ENCODE data around the gene TOMM70. TPM values are rescaled to one million over a fixed set of nuclear protein-coding genes. Genes with fewer than 3 reads are reported as not detected.

TOMM70 gene
- total RNA-seq, 1 experiment from 2014 or later, result 59.2 TPM

DNA sequence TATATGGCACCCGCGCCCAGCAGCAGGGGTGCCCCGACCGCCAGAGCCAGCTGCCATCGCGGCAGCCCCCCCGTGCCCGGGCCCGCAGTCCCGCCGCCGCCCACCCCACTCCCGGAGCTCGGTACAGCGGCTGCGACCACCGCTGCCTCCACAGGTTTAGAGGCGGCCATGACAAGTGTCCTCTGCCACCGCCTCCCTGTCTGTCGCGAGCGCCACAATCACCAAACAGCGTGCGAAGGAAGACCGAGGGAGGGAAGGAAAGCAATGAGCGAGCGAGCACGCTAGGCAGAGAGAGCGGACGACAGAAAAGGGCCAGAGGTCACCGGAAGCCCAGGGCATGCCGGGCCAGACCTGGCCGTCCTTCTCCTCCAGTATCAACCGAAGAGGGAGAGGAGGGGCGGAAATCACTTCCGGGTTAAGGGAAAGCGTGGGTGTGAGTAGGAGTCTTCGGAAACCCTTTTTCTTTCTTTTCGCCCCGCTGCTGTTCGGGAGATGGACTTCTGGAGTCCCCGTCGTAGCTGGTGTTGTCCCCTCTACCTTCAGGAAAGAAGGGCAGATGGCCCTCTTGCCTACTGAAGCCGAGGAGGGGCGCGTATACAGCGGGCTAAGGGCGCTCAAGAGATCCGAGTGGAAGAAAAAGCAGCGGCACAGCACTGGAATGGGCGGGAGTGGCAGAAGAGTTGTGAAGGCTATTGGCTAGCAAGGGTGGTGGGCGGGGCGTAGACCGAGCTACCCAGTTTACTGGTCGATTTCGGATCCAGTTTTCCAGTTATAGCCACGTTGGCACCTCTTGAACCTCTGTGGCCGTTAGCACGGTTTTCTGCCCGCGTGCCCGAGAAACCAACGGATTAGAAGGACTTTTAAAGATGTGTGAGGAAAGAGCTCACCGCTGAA, at the start of gene TOMM70, which contains the start of gene LNP1 (continued):
- TF ChIP-seq, protein P1, sequence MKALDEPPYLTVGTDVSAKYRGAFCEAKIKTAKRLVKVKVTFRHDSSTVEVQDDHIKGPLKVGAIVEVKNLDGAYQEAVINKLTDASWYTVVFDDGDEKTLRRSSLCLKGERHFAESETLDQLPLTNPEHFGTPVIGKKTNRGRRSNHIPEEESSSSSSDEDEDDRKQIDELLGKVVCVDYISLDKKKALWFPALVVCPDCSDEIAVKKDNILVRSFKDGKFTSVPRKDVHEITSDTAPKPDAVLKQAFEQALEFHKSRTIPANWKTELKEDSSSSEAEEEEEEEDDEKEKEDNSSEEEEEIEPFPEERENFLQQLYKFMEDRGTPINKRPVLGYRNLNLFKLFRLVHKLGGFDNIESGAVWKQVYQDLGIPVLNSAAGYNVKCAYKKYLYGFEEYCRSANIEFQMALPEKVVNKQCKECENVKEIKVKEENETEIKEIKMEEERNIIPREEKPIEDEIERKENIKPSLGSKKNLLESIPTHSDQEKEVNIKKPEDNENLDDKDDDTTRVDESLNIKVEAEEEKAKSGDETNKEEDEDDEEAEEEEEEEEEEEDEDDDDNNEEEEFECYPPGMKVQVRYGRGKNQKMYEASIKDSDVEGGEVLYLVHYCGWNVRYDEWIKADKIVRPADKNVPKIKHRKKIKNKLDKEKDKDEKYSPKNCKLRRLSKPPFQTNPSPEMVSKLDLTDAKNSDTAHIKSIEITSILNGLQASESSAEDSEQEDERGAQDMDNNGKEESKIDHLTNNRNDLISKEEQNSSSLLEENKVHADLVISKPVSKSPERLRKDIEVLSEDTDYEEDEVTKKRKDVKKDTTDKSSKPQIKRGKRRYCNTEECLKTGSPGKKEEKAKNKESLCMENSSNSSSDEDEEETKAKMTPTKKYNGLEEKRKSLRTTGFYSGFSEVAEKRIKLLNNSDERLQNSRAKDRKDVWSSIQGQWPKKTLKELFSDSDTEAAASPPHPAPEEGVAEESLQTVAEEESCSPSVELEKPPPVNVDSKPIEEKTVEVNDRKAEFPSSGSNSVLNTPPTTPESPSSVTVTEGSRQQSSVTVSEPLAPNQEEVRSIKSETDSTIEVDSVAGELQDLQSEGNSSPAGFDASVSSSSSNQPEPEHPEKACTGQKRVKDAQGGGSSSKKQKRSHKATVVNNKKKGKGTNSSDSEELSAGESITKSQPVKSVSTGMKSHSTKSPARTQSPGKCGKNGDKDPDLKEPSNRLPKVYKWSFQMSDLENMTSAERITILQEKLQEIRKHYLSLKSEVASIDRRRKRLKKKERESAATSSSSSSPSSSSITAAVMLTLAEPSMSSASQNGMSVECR (CRISPR knock-in tag; IDR thresholded peaks at IDR 0.05; ENCODE audit: borderline replicate concordance), result 0 out of 2 replicates have a peak, but pooled peaks have one; percentile 40
- TF ChIP-seq, protein P2, sequence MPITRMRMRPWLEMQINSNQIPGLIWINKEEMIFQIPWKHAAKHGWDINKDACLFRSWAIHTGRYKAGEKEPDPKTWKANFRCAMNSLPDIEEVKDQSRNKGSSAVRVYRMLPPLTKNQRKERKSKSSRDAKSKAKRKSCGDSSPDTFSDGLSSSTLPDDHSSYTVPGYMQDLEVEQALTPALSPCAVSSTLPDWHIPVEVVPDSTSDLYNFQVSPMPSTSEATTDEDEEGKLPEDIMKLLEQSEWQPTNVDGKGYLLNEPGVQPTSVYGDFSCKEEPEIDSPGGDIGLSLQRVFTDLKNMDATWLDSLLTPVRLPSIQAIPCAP (CRISPR knock-in tag; IDR thresholded peaks at IDR 0.05), result no peak
- TF ChIP-seq CBFB (CRISPR knock-in tag; IDR thresholded peaks at IDR 0.05; ENCODE audit: low read depth), result no peak
- TF ChIP-seq NR2C2 (CRISPR knock-in tag; IDR thresholded peaks at IDR 0.05), result peak; percentile 96
- TF ChIP-seq ATF1 (CRISPR knock-in tag; IDR thresholded peaks at IDR 0.05), result no peak
- peak; percentile 97 for TF ChIP-seq MYBL2 (CRISPR knock-in tag; IDR thresholded peaks at IDR 0.05)
- TF ChIP-seq, protein P3, sequence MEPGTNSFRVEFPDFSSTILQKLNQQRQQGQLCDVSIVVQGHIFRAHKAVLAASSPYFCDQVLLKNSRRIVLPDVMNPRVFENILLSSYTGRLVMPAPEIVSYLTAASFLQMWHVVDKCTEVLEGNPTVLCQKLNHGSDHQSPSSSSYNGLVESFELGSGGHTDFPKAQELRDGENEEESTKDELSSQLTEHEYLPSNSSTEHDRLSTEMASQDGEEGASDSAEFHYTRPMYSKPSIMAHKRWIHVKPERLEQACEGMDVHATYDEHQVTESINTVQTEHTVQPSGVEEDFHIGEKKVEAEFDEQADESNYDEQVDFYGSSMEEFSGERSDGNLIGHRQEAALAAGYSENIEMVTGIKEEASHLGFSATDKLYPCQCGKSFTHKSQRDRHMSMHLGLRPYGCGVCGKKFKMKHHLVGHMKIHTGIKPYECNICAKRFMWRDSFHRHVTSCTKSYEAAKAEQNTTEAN (CRISPR knock-in tag; IDR thresholded peaks at IDR 0.05), result no peak
- TF ChIP-seq JUN (CRISPR knock-in tag; IDR thresholded peaks at IDR 0.05), result no peak; the same call in 1 of the 2 replicates
- no peak for TF ChIP-seq IRF2 (CRISPR knock-in tag; IDR thresholded peaks at IDR 0.05; ENCODE audit: borderline replicate concordance, low read depth)
- TF ChIP-seq, protein P4, sequence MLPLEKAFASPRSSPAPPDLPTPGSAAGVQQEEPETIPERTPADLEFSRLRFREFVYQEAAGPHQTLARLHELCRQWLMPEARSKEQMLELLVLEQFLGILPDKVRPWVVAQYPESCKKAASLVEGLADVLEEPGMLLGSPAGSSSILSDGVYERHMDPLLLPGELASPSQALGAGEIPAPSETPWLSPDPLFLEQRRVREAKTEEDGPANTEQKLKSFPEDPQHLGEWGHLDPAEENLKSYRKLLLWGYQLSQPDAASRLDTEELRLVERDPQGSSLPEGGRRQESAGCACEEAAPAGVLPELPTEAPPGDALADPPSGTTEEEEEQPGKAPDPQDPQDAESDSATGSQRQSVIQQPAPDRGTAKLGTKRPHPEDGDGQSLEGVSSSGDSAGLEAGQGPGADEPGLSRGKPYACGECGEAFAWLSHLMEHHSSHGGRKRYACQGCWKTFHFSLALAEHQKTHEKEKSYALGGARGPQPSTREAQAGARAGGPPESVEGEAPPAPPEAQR (CRISPR knock-in tag; IDR thresholded peaks at IDR 0.05), result no peak

DNA sequence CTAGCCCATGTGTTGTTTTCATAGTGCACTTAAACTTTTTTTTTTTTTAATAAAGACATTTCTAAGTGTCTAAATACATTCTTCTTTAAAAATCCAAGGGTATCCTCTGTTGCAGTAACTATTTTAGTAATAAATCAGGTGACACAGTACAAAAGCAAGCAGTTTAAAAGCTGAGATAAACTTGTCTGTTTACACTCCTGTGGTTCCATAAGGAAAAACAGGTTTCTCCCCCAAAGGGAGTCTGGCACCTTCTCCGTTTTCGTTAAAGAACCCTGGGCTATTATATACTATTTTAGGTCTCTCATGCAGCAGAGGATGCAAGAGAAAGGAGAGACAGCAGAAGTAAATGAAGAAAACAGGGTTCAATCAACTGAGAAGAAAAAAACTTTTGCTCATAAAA, 48.3 kb upstream of the TOMM70 start:
- no peak overlapping the region for H3K4me3 Mint-ChIP-seq
- peak overlapping the region; percentile 43 for H3K27ac Mint-ChIP-seq
- DNase-seq (ENCODE audit: low spot score) (no peak), ATAC-seq (no peak)
- CTCF ChIA-PET, result interaction anchor here (3.7 kb wide), 1 partner anchor 14 kb away, joined by 17 read pairs; no protein-coding TSS in a partner anchor
- H3K36me3 Mint-ChIP-seq, result peaks cover 51% of the 10 kb centered on the region
- POLR2A ChIA-PET, result no interaction called here
- H3K4me1 Mint-ChIP-seq, result peaks cover 23% of the 10 kb centered on the region
- peaks cover 34% of the 10 kb centered on the region for H3K9me3 Mint-ChIP-seq
- no peaks in the 10 kb centered on the region for H3K27me3 Mint-ChIP-seq (ENCODE audit: low read depth)
- TF ChIP-seq, protein P5, sequence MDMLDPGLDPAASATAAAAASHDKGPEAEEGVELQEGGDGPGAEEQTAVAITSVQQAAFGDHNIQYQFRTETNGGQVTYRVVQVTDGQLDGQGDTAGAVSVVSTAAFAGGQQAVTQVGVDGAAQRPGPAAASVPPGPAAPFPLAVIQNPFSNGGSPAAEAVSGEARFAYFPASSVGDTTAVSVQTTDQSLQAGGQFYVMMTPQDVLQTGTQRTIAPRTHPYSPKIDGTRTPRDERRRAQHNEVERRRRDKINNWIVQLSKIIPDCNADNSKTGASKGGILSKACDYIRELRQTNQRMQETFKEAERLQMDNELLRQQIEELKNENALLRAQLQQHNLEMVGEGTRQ (CRISPR knock-in tag; IDR thresholded peaks at IDR 0.05), result no peak
- TF ChIP-seq, protein P6, sequence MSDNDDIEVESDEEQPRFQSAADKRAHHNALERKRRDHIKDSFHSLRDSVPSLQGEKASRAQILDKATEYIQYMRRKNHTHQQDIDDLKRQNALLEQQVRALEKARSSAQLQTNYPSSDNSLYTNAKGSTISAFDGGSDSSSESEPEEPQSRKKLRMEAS (CRISPR knock-in tag; IDR thresholded peaks at IDR 0.05), result no peak
- TF ChIP-seq, protein P1 (CRISPR knock-in tag; IDR thresholded peaks at IDR 0.05; ENCODE audit: borderline replicate concordance), result no peak
- TF ChIP-seq, protein P7, sequence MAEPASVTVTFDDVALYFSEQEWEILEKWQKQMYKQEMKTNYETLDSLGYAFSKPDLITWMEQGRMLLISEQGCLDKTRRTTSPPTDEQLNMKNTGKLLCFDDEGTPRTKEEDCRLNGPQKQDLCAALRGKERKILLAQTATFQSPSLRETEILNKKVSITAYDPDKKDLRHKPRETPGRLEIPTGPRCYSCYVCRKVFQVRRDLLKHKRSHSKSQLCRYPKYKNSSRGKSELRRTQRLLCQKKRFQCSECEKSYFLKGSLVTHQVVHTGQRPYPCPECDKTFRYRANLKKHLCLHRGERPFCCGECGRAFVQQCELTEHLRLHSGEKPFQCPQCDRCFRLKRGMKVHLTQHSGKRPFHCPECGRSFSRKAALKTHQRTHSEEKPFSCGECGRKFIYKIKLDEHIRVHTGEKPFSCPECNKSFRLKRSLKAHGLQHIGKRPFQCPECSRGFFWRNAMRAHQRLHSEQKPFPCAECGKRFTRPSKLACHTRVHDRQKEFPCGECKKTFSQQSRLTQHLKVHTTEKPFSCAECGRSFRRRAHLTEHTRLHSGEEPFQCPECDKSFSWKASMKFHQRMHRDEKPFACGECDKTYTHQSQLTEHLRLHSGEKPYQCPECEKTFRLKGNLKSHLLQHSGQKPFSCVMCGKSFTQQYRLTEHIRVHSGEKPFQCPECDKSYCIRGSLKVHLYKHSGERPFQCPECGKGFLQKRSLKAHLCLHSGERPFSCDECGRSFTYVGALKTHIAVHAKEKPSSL (CRISPR knock-in tag; conservative IDR thresholded peaks at IDR 0.05), result no peak
- TF ChIP-seq, protein P8, sequence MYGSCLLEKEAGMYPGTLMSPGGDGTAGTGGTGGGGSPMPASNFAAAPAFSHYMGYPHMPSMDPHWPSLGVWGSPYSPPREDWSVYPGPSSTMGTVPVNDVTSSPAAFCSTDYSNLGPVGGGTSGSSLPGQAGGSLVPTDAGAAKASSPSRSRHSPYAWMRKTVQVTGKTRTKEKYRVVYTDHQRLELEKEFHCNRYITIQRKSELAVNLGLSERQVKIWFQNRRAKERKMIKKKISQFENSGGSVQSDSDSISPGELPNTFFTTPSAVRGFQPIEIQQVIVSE (CRISPR knock-in tag; IDR thresholded peaks at IDR 0.05; ENCODE audit: borderline replicate concordance), result no peak
- no peak for TF ChIP-seq JUN (CRISPR knock-in tag; IDR thresholded peaks at IDR 0.05)
